Endothelial cell of umbilical vein (primary cell): ENCODE measurements around the gene FRMD4A. TPM values are rescaled to one million over a fixed set of nuclear protein-coding genes. Genes with fewer than 3 reads are reported as not detected.

Source experiments
- BruUV-seq: library from RNA; stranded (reverse); fragments of 400-500 nt; replicated peaks from 2 replicates; lab custom pipeline; 2021; lab: Mats Ljungman, UMichigan
- CTCF ChIA-PET: fragments of 300-600, 350-600 bp; sonication (Branson Sonifier 250); formaldehyde crosslinking; loops from one replicate; lab custom pipeline; 2021; ENCODE audit warnings: antibody characterized with exemption, inconsistent platforms; lab: Charles Lee
- POLR2A ChIA-PET: fragments of 300-600, 350-600 bp; sonication (Branson Sonifier 250); formaldehyde crosslinking; loops from one replicate; lab custom pipeline; 2021; ENCODE audit warnings: antibody characterized with exemption, inconsistent platforms; lab: Charles Lee
- DNase-seq: peaks from one replicate; pipeline ENCODE4 v3.0.0-alpha.2; 2011; ENCODE audit warnings: low read depth, low spot score
- FAIRE-seq: peaks from 2 replicates; lab custom pipeline; 2011; peaks lifted over from hg19 to GRCh38; lab: Jason Lieb, UNC
- H2AFZ ChIP-seq: 2 replicates; pipeline ENCODE4 v1.6.0; 2012; ENCODE audit warnings: low read depth, low read length, control low read depth, inconsistent platforms
- H3K27ac ChIP-seq: 2 replicates; pipeline ENCODE4 v1.5.1; 2011; ENCODE audit warnings: low read depth, mild to moderate bottlenecking, control low read depth, low read length, moderate library complexity; ENCODE audit not compliant: insufficient read depth
- H3K27me3 ChIP-seq, 2 experiments: 2 replicates each; pipeline versions ENCODE4 v1.6.0 to v1.6.1; 2011; ENCODE audit warnings: low read length in 2 of 2, mixed read lengths in 1 of 2; ENCODE audit not compliant: control insufficient read depth in 2 of 2, insufficient read depth in 2 of 2
- H3K36me3 ChIP-seq, 2 experiments: 2 replicates in 1 of 2; 3 replicates in 1 of 2; pipeline ENCODE4 v1.5.1; 2011; ENCODE audit warnings: low read length in 2 of 2, mild to moderate bottlenecking in 1 of 2, moderate library complexity in 1 of 2; ENCODE audit not compliant: control insufficient read depth in 2 of 2, insufficient read depth in 2 of 2; ENCODE audit errors: extremely low read depth in 1 of 2
- H3K4me1 ChIP-seq: 3 replicates; pipeline ENCODE4 v1.5.1; 2011; ENCODE audit warnings: mild to moderate bottlenecking, low read length; ENCODE audit not compliant: control insufficient read depth, insufficient read depth; ENCODE audit errors: extremely low read depth
- H3K4me2 ChIP-seq: 2 replicates; pipeline ENCODE4 v1.6.1; 2011; ENCODE audit warnings: low read length, control low read depth, mixed read lengths; ENCODE audit not compliant: insufficient read depth
- H3K4me3 ChIP-seq, 3 experiments: fragments of 200-600 bp in 1 of 3; sonication (generic), shearing (Covaris generic) in 1 of 3; replicated peaks in 1 of 3; 2 replicates each; pipeline ENCODE4 v1.5.1; 2011 to 2016; ENCODE audit warnings: control low read depth in 3 of 3, low read length in 3 of 3, mild to moderate bottlenecking in 2 of 3, inconsistent platforms in 1 of 3, low read depth in 1 of 3, moderate library complexity in 1 of 3; ENCODE audit not compliant: insufficient read depth in 1 of 3
- H3K79me2 ChIP-seq: 2 replicates; pipeline ENCODE4 v1.6.0; 2012; ENCODE audit warnings: low read length, inconsistent platforms; ENCODE audit not compliant: control insufficient read depth, insufficient read depth
- H3K9ac ChIP-seq: replicated peaks from 2 replicates; pipeline ENCODE3; 2011; ENCODE audit warnings: low read length, control low read depth; ENCODE audit not compliant: insufficient read depth; ENCODE audit errors: extremely low read depth
- H3K9me1 ChIP-seq: replicated peaks from 3 replicates; pipeline ENCODE4 v1.6.0; 2011; ENCODE audit warnings: mild to moderate bottlenecking, low read length; ENCODE audit not compliant: control insufficient read depth, insufficient read depth; ENCODE audit errors: extremely low read depth
- H3K9me3 ChIP-seq: replicated peaks from 2 replicates; pipeline ENCODE4 v1.5.1; 2012; ENCODE audit warnings: low read length, inconsistent platforms; ENCODE audit not compliant: control insufficient read depth, insufficient read depth
- H4K20me1 ChIP-seq: replicated peaks from 2 replicates; pipeline ENCODE3; 2011; ENCODE audit warnings: mild to moderate bottlenecking, low read length; ENCODE audit not compliant: control insufficient read depth, insufficient read depth; ENCODE audit errors: extremely low read depth
- CTCF ChIP-seq, 2 donors: IDR thresholded peaks; 1 replicate in 1 of 2; 2 replicates in 1 of 2; pipeline ENCODE4 v1.5.1; 2011; ENCODE audit warnings: low read length in 2 of 2, mild to moderate bottlenecking in 2 of 2, moderate library complexity in 2 of 2, control low read depth in 1 of 2, inconsistent platforms in 1 of 2, low read depth in 1 of 2; ENCODE audit not compliant: insufficient read depth in 1 of 2; ENCODE audit errors: extremely low read depth in 1 of 2
- EZH2 ChIP-seq: IDR thresholded peaks from 2 replicates; pipeline ENCODE4 v1.6.1; 2012; ENCODE audit warnings: borderline replicate concordance, low read depth, mild to moderate bottlenecking, moderate library complexity, low read length, inconsistent platforms; ENCODE audit not compliant: severe bottlenecking
- FOS ChIP-seq: IDR thresholded peaks from 2 replicates; pipeline ENCODE4 v1.6.1; 2011; ENCODE audit warnings: mild to moderate bottlenecking, low read length, moderate library complexity, borderline replicate concordance; ENCODE audit not compliant: insufficient read depth
- GATA2 ChIP-seq: IDR thresholded peaks from 2 replicates; pipeline ENCODE4 v1.7.0; 2011; ENCODE audit warnings: low read depth, mild to moderate bottlenecking, moderate library complexity, mixed read lengths, low read length; ENCODE audit not compliant: insufficient read length, insufficient read depth
- POLR2A ChIP-seq: IDR thresholded peaks from 2 replicates; pipeline ENCODE4 v1.6.1; 2012; ENCODE audit warnings: low read depth, mild to moderate bottlenecking, control low read depth, low read length
- dilution Hi-C: fragments of 300-500 bp; cut with MboI; formaldehyde crosslinking; loops from one replicate; pipeline ENCODE4 v1.15.0; 2019; ENCODE audit warnings: low sequenced_read_pairs; ENCODE audit not compliant: extremely low pct_ligation_motif_present
- intact Hi-C: fragments of 100-400 bp; cut with micrococcal nuclease; formaldehyde crosslinking; loops from one replicate; pipeline ENCODE4 v1.10.0; 2022
- polyA plus RNA-seq, 4 experiments: library from polyadenylated mRNA; depleted of rRNA in 3 of 4; stranded (reverse) in 3 of 4; unstranded in 1 of 4; fragments of >200 nt; gene quantifications; 2 replicates each; pipeline versions ENCODE4 v1.2.1 to v1.2.3, GENCODE V29; 2011 to 2012; ENCODE audit warnings: missing spikeins in 1 of 4
- total RNA-seq: library from RNA; stranded (reverse); gene quantifications from 2 replicates; pipeline ENCODE4 v1.2.3, GENCODE V29; 2021

FRMD4A gene
- total and polyA plus RNA-seq, 2 donors (not counting 3 experiments of a cell fraction or from before 2014, with no cell fraction given), result 123 to 148 TPM

GRCh38 chr10:13685885-13686284 is 644.8 kb downstream of the FRMD4A start:
- no peak overlapping the region for H2AFZ ChIP-seq
- peak overlapping the region; percentile 100 for H3K27ac ChIP-seq
- peak overlapping the region; percentile 59 for H3K4me2 ChIP-seq
- no peaks in the 10 kb centered on the region for H3K9me1 ChIP-seq
- H3K9ac ChIP-seq, result peak overlapping the region; percentile 97
- H3K4me1 ChIP-seq, result peaks cover 47% of the 10 kb centered on the region
- H3K36me3 ChIP-seq, result peaks cover 9 to 13% of the 10 kb centered on the region in 2 experiments
- H3K27me3 ChIP-seq, result no peaks in the 10 kb centered on the region
- BruUV-seq, result TSS peak; percentile 47
- intact Hi-C loops, result loop anchor here (1.0 to 2.0 kb wide), 5 partner anchors 16 to 205 kb away; no protein-coding TSS in a partner anchor
- ChIA-PET CTCF (interaction anchor here (1.1 to 2.0 kb wide), 6 partner anchors 18 to 36 kb away, joined by 3 to 7 read pairs (median 5); no protein-coding TSS in a partner anchor), POLR2A (interaction anchor here (1.1 to 1.3 kb wide), 2 partner anchors 11 to 23 kb away, joined by 3 to 4 read pairs; no protein-coding TSS in a partner anchor)
- H4K20me1 ChIP-seq, result no peaks in the 10 kb centered on the region
- H3K9me3 ChIP-seq, result no peaks in the 10 kb centered on the region
- DNase-seq, result no peak
- dilution Hi-C loops, result no loop called here
- no peak for TF ChIP-seq EZH2
- no peak for TF ChIP-seq FOS
- TF ChIP-seq CTCF (IDR thresholded peaks at IDR 0.05; ENCODE audit: extremely low read depth in 1 of 2, insufficient read depth in 1 of 2, low read depth in 1 of 2, low read length in 2 of 2), result no peak
- no peak for TF ChIP-seq POLR2A
- TF ChIP-seq GATA2, result no peak
- peaks cover 12% of the 10 kb centered on the region for H3K79me2 ChIP-seq
- FAIRE-seq, result no peak
- H3K4me3 ChIP-seq, result peak overlapping the region in 1 of 3 experiments; percentile 9
